CD4-positive, alpha-beta T cell treated with Interleukin-2 at 100 ng/mL for 4 hours (primary cell): ENCODE results near the gene IL18.
"Not testable (repeated sequence)": the region's sequence is repeated elsewhere in the genome, so short reads cannot be mapped to it uniquely, and the experiment has no call there.

Source experiments
- DNase-seq: peaks from one replicate; pipeline ENCODE4 v3.0.0-alpha.2; 2020; ENCODE audit warnings: low spot score

Gene IL18

GRCh38 chr11:112163875-112164685 lies at the start of gene IL18:
Gene IL18, minus strand, starts transcription at chr11:112164094. Its CDS starts 9,041 bp downstream, at chr11:112155053.
- DNase-seq = no peak

- DNase-seq = no peak
Observed at GRCh38 chr11:112212710-112213109, 48.8 kb upstream of the IL18 start.

GRCh38 chr11:112212290-112212689 lies 48.4 kb upstream of the IL18 start:
- no peak for DNase-seq

GRCh38 chr11:112211536-112211935 lies 47.6 kb upstream of the IL18 start:
- peak; percentile 6 for DNase-seq

GRCh38 chr11:112210890-112211289 lies 47.0 kb upstream of the IL18 start:
- no peak for DNase-seq

GRCh38 chr11:112206071-112206470 lies 42.2 kb upstream of the IL18 start:
- no peak for DNase-seq

GRCh38 chr11:112200252-112200651 lies 36.4 kb upstream of the IL18 start:
- DNase-seq = no peak

- not testable (repeated sequence) for DNase-seq
Observed at GRCh38 chr11:112199101-112199500, 35.2 kb upstream of the IL18 start.

GRCh38 chr11:112196519-112197087 lies 32.7 kb upstream of the IL18 start:
- no peak for DNase-seq

- no peak for DNase-seq
Observed at GRCh38 chr11:112195951-112196351, 32.1 kb upstream of the IL18 start.

GRCh38 chr11:112195113-112195512 lies 31.2 kb upstream of the IL18 start:
- DNase-seq = not testable (repeated sequence)

GRCh38 chr11:112186304-112186703 lies 22.4 kb upstream of the IL18 start:
- DNase-seq = no peak

- DNase-seq = no peak
Observed at GRCh38 chr11:112185883-112186282, 22.0 kb upstream of the IL18 start.

GRCh38 chr11:112182867-112183266 lies 19.0 kb upstream of the IL18 start:
- DNase-seq = no peak

- DNase-seq = no peak
Observed at GRCh38 chr11:112179601-112180000, 15.7 kb upstream of the IL18 start.

- DNase-seq = no peak
Observed at GRCh38 chr11:112178936-112179335, 15.0 kb upstream of the IL18 start.

- no peak for DNase-seq
Observed at GRCh38 chr11:112178428-112178827, 14.5 kb upstream of the IL18 start.

- no peak for DNase-seq
Observed at GRCh38 chr11:112177589-112177988, 13.7 kb upstream of the IL18 start.

GRCh38 chr11:112176077-112176476 lies 12.2 kb upstream of the IL18 start:
- no peak for DNase-seq

GRCh38 chr11:112175599-112175952 lies 11.7 kb upstream of the IL18 start:
- DNase-seq = no peak

- DNase-seq = peak; percentile 51
Observed at GRCh38 chr11:112174789-112175598, 11.1 kb upstream of the IL18 start, which contains the start of gene BCO2. Gene BCO2, plus strand, starts transcription at chr11:112175512. Its CDS starts 90 bp downstream, at chr11:112175602.

GRCh38 chr11:112173152-112173551 lies 9.3 kb upstream of the IL18 start:
- no peak for DNase-seq
